Measurements from ENCODE around the gene ACTR3C.

- TF ChIP-seq, protein P1, sequence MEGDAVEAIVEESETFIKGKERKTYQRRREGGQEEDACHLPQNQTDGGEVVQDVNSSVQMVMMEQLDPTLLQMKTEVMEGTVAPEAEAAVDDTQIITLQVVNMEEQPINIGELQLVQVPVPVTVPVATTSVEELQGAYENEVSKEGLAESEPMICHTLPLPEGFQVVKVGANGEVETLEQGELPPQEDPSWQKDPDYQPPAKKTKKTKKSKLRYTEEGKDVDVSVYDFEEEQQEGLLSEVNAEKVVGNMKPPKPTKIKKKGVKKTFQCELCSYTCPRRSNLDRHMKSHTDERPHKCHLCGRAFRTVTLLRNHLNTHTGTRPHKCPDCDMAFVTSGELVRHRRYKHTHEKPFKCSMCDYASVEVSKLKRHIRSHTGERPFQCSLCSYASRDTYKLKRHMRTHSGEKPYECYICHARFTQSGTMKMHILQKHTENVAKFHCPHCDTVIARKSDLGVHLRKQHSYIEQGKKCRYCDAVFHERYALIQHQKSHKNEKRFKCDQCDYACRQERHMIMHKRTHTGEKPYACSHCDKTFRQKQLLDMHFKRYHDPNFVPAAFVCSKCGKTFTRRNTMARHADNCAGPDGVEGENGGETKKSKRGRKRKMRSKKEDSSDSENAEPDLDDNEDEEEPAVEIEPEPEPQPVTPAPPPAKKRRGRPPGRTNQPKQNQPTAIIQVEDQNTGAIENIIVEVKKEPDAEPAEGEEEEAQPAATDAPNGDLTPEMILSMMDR (conservative IDR thresholded peaks at IDR 0.05; ENCODE audit: low read length) = no peak
- TF ChIP-seq EZH2phosphoT487 (IDR thresholded peaks at IDR 0.05; ENCODE audit: borderline replicate concordance, low read depth, low read length) = no peak
These were observed 9.7 kb upstream of the ACTR3C start for GRCh38 chr7:150332852-150333635.
